Measurements from ENCODE around the gene KCTD5. TPM values are rescaled to one million over a fixed set of nuclear protein-coding genes. Genes with fewer than 3 reads are reported as not detected.

KCTD5 gene
- total and polyA plus RNA-seq, 10 of the 15 experiments (the other 5 are each of a cell fraction or from before 2014, with no cell fraction given) = 0.58 to 56.4 (median 37.3) TPM

GRCh38 chr16:2686912-2687507 is 4.7 kb downstream of the KCTD5 start (continued):
- TF ChIP-seq ZBTB4 (CRISPR knock-in tag; IDR thresholded peaks at IDR 0.05) = no peak
- no peak for TF ChIP-seq HCFC1 (IDR thresholded peaks at IDR 0.05; ENCODE audit: low read length)
- no peak for TF ChIP-seq GABPA (IDR thresholded peaks at IDR 0.05; ENCODE audit: low read depth)
- no peak for TF ChIP-seq ASH2L (IDR thresholded peaks at IDR 0.05; ENCODE audit: borderline replicate concordance, low read depth)
- peak; percentile 17; the same call in 1 of the 2 replicates for TF ChIP-seq USF2 (IDR thresholded peaks at IDR 0.05; ENCODE audit: borderline replicate concordance, low read depth, low read length)
- peak; percentile 28; the same call in 1 of the 2 replicates for TF ChIP-seq IRF4 (IDR thresholded peaks at IDR 0.05; ENCODE audit: low read depth, low read length)
- no peak for TF ChIP-seq E4F1 (IDR thresholded peaks at IDR 0.05; ENCODE audit: borderline replicate concordance, partially characterized antibody)
- peak in 1 of 2 experiments; percentile 58; a peak in 1 of 4 replicates for TF ChIP-seq ETV6 (conservative IDR thresholded peaks at IDR 0.05 in 1 of 2, IDR thresholded peaks at IDR 0.05 in 1 of 2; ENCODE audit: borderline replicate concordance in 1 of 2, low read depth in 1 of 2)
- no peak for TF ChIP-seq STAT3 (IDR thresholded peaks at IDR 0.05; ENCODE audit: low read depth, low read length)
- no peak for TF ChIP-seq CUX1 (IDR thresholded peaks at IDR 0.05; ENCODE audit: insufficient replicate concordance, low read depth, low read length)
- TF ChIP-seq ZNF24 (IDR thresholded peaks at IDR 0.05) = no peak
- no peak for TF ChIP-seq ZNF622 (IDR thresholded peaks at IDR 0.05)
- TF ChIP-seq BRCA1 (IDR thresholded peaks at IDR 0.05; ENCODE audit: low read depth, low read length) = no peak
- TF ChIP-seq ESRRA (IDR thresholded peaks at IDR 0.05; ENCODE audit: low read length) = no peak
- TF ChIP-seq JUND (IDR thresholded peaks at IDR 0.05; ENCODE audit: low read depth, low read length) = no peak
- TF ChIP-seq CREB1 (IDR thresholded peaks at IDR 0.05; ENCODE audit: low read depth) = no peak
- no peak for TF ChIP-seq NRF1 (conservative IDR thresholded peaks at IDR 0.05; ENCODE audit: low read depth, low read length)

All from GM12878 (cell line).